Daoy (cell line): ENCODE measurements around the gene PEX26. TPM values are rescaled to one million over a fixed set of nuclear protein-coding genes. Genes with fewer than 3 reads are reported as not detected.
"Not testable (repeated sequence)": the region's sequence is repeated elsewhere in the genome, so short reads cannot be mapped to it uniquely, and the experiment has no call there.

Source experiments
- DNase-seq: peaks from one replicate; pipeline ENCODE4 v3.0.0-alpha.2; 2015; ENCODE audit warnings: low read depth
- total RNA-seq: library from RNA; depleted of rRNA; stranded (reverse); fragments of >200 nt; shearing (Covaris generic); gene quantifications from 2 replicates; pipeline ENCODE4 v1.2.3, GENCODE V29; 2014

The PEX26 gene
- total RNA-seq, 1 experiment from 2014 or later: 20.8 TPM

- no peak for DNase-seq
Observed at GRCh38 chr22:18056807-18057474, 20.8 kb upstream of the PEX26 start.

DNA sequence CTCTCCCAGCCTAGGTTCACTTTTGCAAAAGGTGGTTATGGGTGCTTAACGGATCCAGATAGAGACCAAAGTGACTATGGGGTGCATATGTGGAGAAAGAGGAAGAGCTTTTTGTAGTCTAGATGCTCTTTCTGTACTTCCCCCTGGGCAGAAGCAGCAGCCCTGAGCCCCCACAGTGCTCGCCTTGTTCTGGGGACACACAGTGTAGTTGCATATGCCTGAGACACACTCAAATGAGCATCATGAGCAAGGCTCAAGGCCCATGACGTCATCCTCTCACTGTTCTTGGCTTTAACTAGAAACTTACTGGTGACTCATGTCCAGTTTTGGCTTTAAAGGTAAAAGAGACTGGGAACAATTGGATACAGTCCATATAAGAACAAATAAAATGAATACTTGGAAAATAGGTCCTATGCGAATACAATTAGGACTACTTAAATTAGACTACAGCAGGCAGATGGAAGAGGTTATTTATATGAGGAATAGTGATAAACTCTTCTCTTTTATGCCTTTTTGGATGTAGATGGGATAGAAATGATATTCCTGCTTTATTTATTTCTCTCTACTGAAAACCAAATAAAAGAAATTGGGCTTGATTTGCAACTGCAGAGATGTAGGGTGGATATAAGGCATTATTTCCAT is 20.1 kb upstream of the PEX26 start:
- DNase-seq: peak; percentile 94

DNA sequence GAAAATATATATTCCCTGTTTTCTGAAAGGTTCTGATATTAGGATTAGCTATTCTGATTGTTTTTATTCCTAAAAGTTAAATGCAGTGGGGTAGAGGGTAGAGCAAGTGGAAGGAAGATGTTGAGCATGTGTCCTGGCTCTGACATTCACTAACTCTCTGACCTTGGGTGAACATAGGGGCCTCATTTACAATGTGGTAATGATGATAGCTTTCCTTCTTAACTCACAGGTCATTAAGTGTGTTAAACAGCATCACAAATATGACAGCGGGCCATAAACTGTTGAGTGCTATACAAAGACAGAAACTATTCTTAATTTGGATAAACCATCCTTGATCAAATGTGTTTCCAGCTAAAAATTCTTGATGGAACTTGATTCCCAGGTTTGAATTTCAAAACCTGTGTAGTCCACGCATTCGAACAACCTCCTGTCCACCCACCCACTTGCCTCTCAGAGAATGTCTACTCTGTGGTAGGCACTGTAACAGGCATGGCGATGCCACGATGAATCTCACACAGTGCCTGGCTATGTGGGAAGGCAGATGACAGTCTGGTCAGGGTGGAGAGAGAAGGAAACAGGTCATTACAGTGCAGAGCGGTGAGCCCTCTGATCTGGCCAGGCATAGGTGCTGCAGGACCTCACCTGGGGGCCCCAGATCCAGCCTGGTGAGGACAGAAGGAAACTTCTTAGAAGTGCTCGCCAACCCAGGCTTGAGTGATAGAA is 19.3 kb upstream of the PEX26 start:
- DNase-seq: no peak

GRCh38 chr22:18059094-18059417 is 18.7 kb upstream of the PEX26 start:
- no peak for DNase-seq

GRCh38 chr22:18059473-18059872 is 18.3 kb upstream of the PEX26 start:
- DNase-seq: no peak

GRCh38 chr22:18059991-18060390 is 17.8 kb upstream of the PEX26 start:
- no peak for DNase-seq

DNA sequence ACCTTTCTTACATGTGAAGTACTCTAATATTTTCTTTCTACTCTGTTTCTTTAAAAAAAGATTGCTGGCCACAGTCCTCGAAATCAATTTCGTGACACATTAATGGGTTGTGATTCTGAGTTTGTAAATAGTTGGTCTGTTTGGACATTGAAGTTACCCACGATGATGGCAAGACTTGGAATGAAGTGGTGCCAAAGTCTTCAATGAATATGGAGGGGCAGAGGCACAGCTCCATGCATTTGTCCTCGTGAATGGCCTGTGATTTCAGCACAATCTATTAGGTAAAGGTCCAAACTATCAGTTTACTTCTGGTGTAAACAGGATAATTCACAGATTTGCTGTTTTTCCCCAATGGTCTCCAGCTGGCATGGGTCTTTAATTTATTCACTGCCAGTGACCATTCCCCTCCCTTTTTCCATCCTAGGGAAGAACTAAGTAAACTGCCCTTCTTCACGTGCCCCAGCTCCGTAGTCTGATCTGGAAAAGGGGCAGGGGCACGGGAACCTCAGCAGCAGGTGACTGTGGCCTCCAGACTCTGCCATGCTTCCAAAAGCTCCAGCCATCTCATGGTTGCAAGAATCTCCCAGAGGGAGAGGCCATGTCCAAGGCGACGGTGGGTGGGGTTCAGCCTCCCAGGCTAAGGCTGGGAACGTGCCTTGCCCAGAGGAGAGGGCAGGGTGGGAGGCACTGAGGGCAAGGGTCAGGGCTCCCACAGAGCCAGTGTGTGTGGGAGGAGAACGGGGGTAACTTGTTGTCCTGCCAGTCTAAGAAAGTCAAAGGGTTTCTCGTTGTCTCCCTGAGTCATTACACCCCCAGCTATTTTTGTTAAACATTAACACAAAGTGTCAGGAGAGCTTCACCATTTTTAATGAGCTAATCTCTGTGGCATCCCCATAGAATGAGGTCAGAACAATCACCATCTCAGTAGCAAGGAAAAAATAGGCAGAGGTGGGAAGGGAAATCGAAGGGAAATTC is 16.9 kb upstream of the PEX26 start:
- peak; percentile 74 for DNase-seq

GRCh38 chr22:18062421-18062820 is 15.4 kb upstream of the PEX26 start:
- no peak for DNase-seq

DNA sequence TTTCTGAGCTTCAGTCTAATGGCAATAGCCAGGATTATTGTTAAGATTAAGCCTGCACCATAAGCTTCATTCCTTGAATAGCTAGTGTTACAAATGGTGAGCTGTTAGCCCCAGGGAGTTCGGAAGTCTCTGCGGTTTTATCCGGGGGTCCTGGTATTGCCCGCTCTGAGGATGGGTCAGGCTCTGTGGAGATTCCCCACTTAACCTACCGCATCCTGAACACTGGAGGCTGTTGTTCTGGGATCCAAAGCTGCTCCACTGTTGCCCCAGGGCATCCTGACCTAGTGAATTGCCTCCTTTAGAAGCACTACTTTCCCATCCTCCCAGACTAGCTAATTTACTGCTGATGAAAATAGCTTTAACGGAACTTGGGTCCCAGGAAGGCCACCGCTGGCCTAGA is 14.5 kb upstream of the PEX26 start:
- peak; percentile 70 for DNase-seq

GRCh38 chr22:18063715-18064114 is 14.1 kb upstream of the PEX26 start:
- DNase-seq: not testable (repeated sequence)

- DNase-seq: no peak
Observed at GRCh38 chr22:18064636-18065035, 13.2 kb upstream of the PEX26 start.

- DNase-seq: peak; percentile 40
Observed at GRCh38 chr22:18065256-18065655, 12.5 kb upstream of the PEX26 start.

- DNase-seq: no peak
Observed at GRCh38 chr22:18066181-18066859, 11.5 kb upstream of the PEX26 start.

- no peak for DNase-seq
Observed at GRCh38 chr22:18067121-18067520, 10.7 kb upstream of the PEX26 start.

GRCh38 chr22:18067548-18068341 is 10.0 kb upstream of the PEX26 start:
- no peak for DNase-seq

- DNase-seq: peak; percentile 22
Observed at GRCh38 chr22:18068381-18068988, 9.3 kb upstream of the PEX26 start.

GRCh38 chr22:18069041-18069440 is 8.7 kb upstream of the PEX26 start:
- no peak for DNase-seq

DNA sequence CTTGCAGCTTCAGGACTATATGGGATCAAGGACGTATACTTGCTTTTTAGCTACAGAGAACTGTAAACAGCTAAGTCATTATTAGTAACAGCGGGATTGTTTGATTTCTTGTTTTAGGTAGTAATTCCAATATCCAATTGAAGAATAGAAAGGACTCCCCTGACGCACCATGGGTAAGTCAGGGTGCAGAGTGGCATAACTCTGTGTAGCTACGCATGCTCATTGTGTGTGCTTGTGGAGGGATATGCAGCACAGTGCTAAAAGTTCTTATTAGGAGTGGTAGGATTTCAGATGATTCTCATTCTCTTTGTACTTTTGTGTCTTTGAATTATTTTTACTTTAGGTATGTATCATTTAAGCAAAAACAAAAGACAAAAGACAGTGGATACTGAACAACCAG is 7.7 kb upstream of the PEX26 start:
- DNase-seq: no peak

DNA sequence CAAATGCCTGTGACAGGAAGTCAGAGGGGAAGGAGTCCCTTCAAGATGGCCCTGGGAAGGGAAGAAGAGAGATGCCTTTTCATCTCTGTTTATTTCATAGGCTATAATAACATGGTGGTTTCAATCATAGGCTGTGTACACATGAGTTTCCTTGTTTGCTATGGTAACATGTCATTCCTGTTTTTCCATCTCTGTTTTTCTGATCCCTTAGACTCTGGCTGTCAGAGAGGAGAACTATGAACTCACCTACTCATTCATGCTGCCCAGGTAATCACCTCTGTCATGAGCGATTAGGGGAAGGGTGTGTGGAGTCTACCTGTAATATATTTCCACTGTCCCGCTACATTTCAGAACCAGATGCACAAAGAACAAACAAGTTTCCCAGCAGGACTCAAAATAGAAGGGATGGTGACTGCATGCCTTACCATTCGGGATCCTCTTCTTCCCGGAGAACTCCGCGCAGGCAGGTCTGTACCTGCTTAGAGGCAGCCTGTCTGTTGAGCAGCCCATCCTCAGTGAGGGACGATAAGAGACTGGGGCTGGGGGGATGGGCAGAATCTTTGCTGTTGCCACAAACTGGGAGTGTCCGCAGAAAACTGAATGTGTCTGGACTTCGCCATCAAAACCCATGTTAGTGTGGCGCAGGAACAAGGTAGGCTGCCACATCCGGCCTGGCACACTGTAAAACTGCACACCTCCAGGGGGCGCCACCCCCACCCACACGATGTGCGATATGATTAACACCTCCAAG is 7.1 kb upstream of the PEX26 start:
- no peak for DNase-seq
